ELF-1 (cell line): ENCODE data around the gene TUBAL3.
"Not testable (repeated sequence)": the region's sequence is repeated elsewhere in the genome, so short reads cannot be mapped to it uniquely, and the experiment has no call there.

Source experiments
- DNase-seq: peaks from one replicate; pipeline ENCODE4 v3.0.0-alpha.2; 2016; ENCODE audit warnings: low read depth, low spot score

The TUBAL3 gene

DNA sequence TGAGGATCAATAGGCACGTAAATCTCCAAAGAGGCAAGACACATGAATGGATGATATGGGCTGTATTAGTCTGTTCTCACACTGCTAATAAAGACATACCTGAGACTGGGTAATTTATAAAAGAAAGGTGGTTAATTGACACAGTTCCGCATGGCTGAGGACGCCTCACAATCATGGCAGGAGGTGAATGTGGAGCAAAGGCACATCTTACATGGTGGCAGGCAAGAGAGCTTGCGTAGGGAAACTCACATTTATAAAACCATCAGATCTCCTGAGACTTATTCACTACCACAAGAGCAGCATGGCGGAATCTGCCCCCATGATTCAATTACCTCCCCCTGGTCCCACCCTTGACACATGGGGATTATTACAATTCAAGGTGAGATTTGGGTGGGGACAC is 25.4 kb downstream of the TUBAL3 start:
- DNase-seq, result not testable (repeated sequence)

DNA sequence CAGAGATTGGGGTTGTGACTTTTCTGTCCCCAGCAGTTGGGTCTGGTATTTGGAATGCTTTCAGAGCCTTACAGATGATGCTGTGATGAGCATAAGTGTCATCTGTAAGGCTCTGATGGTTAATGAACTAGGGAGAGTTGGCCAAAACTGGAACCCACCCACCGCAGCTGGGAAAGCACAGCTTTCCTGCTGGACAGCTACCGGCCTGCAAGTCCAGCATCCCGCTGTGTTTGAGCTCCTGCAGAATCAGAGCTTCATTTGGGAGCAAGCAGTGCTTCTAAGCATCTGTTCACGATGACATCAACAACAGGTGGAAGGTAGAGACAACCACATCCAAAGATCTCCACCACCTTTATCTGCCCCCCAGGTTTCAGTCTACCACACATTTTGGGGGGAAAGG is 28.2 kb downstream of the TUBAL3 start:
- no peak for DNase-seq

DNA sequence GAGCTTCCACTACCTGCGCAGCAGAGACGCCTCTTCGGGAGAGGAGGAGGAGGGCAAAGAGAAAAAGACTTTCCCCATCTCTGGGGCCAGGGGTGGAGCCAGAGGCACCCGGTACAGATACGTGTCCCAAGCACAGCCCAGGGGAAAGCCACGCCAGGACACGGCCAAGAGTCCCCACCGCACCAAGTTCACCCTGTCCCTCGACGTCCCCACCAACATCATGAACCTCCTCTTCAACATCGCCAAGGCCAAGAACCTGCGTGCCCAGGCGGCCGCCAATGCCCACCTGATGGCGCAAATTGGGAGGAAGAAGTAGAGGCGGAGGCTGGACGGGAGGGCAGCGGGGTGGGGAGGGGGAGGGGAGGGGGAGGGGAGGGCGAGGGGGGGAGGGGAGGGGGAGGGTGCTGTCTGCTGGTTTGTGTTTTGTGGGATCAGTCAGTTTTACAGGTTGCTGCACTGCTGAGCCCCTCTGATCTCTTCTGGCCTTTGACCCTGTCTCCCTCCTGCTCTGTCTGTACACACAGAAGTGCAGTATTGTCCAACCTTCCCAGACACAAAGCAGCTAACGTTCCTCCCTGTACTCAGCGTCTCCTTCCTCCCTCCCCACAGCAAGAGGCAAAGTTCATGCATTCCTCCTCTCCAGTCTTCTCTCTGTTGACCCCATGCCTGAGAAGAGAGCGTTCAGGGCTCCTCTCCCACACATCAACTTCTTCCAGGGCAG is 30.6 kb downstream of the TUBAL3 start:
- no peak for DNase-seq

DNA sequence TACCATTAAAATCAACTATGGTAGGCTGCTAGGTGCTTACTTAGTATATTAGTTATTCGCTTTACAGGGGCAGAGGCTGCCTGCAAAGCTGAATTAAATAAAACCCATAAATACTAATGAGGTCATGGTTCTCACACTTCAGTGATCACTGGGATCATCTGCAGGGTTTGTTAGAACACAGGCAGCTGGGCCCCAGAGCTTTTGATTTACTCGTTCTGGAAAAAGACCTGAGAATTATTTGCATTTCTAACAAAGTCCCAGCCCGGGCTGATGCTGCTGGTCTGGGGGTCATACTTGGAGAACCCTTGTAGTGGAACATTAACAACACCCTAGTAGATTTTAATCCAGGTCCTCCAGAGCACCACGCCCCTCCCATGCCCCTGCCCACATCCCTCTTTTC is 31.3 kb downstream of the TUBAL3 start:
- no peak for DNase-seq

DNA sequence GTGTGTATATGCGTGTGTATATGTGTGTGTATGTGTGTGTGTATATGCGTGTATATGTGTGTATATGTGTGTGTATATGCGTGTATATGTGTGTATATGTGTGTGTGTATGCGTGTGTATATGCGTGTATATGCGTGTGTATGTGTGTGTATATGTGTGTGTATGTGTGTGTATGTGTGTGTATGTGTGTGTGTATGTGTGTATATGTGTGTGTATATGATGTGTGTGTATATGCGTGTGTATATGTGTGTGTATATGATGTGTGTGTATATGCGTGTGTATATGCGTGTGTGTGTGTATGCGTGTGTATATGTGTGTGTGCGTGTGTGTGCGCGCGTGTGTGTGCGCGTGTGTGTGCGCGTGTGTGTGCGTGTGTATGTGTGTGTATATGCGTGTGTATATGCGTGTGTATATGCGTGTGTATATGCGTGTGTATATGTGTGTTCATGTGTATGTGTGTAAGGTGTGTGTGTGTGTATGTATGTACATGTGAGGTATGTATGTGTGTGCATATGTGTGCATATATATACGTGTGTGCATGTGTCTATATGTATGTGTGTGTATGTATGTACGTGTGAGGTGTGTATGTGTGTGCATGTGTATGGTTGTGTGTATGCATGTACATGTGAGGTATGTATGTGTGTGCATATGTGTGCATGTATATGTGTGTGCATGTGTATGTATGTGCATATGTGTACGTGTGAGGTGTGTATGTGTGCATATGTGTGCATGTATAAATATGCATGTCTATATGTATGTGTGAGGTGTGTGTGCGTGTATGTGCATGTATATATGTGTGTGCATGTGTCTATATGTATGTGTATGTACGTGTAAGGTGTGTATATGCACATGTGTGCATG is 33.9 kb downstream of the TUBAL3 start:
- no peak for DNase-seq

DNA sequence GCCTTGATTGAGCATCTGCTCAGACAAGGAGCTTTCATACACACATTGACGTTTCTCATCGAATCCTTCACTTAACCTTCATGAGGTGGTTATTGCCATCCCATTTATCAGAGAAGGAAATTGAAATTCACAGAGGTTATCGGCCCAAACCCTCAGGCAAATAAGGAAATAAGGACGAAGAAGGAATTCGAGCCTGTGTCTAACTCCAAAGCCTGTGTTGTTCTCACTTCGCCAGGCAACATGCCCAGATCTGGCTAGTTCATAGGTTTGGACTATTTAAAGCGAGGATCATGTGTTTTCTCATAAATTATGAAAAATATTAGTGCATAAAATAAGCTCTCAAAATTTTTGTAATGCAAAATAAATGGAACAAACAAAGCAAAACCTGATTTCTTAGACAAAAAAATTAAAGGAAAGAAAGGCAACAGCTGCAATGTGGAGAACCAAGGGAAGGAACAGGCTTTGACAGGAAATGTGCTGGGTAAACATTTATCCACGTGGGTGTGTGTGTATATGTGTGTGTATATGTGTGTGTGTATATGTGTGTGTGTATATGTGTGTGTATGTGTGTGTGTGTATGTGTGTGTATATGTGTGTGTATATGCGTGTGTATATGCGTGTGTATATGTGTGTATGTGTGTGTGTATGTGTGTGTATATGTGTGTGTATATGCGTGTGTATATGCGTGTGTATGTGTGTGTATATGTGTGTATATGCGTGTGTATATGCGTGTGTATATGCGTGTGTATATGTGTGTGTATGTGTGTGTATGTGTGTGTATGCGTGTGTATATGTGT is 35.1 kb downstream of the TUBAL3 start:
- no peak for DNase-seq

DNA sequence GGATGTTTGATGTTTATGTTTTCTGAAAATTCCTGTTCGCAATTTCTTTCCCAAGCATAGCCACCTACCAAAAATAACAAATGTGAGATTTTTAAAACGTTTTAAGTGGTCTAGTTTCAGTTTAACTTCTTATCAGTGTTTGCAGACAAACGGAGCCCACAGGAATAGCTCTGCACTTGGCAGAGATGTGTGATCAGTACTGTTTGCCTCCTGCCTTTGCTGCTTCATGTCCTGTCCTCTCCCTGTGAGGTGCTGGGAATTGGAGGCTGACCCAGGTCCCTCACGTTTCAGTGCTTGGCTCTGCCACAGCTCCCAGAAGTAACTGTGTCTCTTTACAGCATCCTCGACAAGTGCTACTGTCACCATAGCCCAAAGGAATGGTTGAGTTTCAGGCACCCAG is 38.7 kb downstream of the TUBAL3 start:
- no peak for DNase-seq

DNA sequence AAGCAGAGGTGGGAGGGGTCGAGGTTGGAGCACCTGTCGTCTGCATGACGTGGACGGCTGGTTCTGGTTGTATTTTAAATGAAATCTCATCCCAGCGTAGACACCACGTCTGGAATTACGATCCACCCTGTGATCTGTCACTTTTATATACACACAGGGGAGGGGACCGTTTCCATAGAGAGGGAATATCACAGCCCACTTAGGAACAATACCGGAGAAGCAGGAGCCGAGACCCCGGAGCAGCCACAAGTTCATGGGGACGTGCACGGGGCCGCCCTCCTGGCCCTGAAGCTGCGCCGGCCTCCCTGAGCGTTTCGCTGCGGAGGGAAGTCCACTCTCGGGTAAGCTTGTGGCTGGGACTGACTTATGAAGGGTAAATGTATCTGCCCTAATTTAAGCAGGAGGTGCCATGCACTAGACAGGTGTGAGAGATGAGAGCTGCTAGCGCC is 39.7 kb downstream of the TUBAL3 start, which contains the start of gene UCN3:
Gene UCN3 (plus strand): TSS at position 77 of the 449 bp plus-strand sequence. CDS start 8,755 bp downstream, outside the sequence.
- DNase-seq, result no peak

DNA sequence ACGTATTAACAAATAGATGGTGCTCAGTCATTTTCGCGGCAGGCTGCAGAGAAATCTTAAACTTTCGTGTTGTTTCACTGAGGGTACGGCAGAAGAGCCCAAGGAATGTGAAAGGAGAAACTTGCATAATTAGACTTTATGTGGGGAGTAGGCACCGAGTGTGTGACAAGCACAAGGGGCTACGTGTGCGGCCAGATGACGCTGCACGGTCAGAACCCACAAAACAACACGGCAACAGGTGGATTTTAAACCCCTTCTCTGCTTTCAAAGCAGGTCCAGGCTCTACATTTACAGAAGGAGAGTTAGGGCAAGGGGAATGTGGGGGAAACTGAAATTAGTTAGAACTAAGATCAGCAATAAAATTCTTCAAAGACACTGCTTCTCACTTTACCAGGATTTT is 40.3 kb downstream of the TUBAL3 start:
- no peak for DNase-seq

DNA sequence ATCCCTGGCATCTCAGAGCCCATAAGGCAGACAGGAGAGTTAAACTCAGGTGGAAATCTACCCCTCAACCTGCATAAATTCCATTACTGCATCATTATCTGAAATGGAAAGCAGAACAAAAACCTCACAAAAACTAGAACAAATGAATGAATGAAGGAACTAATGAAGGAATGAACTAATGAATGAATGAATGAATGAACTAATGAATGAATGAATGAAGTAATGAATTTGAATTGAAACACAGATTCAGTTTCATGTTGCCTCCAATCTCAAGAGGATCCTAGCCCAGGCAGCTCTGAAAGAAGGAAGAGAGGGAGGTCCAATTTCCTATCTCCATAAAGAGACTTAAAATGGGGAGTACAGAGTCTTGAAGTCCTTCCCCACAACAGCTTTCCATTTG is 41.8 kb downstream of the TUBAL3 start:
- DNase-seq, result no peak

DNA sequence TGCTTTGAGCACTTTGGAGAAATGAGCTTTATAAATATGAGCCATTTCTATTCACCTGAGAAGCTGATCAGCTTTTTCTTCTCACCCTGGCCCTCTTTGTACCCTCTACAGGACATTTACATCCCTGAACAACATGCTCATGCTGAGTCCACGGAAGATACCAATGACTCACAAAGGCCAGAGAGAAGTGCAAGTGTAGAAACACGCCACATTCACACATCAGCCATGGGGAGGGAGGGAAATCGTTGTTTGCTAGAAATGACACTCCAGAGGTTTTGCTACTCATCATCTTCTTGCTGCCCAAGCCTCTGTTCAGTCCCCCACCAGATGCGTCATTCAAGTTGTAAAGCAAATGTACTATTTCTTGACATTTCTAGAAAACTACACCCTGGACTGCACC is 42.7 kb downstream of the TUBAL3 start:
- no peak for DNase-seq

DNA sequence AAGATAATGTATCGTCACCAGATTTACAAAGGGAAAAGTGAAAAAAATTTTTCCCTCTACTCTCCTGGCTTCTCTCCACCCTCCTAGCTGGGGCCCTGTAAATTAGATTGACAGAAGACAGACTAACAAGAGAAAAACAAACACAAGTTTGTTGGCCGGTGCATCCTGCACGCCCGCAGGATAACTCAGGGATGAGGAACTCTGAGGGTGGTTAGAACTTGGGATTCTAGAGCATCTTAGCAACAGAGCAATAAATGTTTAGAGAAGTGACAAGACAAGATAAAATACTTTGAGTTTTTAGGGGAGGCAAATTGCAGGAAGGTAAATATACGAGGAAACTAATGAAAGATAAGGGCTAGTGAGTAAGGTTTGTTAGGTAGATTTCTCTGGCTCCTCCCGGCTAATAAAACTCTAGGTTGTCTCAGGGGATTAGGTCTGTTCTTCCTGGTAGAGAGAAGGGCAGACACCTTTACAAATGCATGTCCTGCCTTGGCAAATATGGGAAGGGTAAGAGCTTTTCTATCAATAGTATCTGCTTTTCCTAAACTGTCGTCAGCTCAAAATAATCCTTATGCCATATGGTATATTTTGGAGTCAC is 44.2 kb downstream of the TUBAL3 start:
- DNase-seq, result no peak

DNA sequence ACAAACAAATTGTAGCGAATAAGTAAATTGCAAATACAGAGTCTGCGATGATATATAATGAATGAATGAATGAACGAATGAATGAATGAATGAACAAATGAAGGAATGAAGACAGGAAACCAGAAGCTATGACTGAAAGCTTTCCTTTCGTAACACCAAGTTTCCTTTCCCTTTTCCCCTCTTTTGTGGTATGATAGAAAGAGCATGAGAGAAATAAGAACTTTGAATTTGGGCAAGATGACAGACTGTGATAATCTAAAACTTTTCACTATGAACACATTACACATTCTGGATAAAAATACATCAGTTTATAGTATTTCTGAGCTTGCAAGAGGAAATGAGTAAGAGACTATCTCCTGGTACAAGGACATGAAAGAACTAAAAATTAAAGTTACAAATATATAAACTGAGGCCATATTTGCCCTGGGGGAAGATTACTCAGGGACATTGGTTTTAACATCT is 48.3 kb downstream of the TUBAL3 start:
- DNase-seq, result no peak

DNA sequence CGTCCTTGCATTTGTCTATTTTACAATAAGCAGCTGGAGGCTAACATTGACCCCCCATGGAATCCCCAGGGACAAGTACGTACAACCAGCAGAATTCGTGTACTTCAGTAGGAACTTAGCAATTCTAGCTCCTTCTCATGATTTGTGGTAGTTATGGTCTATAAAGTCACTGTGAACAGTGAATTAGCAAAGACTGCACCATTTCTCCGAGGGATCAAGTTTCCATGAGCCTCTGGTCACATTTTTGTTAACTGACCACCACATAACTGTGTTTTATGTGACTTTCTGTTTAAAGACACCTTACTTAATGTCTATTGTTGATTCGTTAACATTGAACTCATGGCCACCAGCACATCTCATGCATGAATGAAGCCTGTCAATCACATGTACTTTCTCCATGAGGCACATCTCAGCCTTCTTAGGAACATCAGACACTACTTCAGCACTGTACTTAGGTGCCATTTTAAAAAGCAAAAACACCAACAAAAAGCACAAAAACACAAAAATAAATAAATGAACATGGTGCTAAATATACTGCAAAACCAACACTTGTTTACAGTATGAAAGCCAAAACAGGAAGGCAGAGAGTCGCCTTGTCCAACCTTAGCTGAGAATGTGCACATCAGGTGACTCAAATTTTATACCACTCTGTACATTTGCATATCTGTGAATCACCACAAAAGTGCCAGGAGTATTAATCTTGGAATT is 48.9 kb downstream of the TUBAL3 start:
- DNase-seq, result no peak

DNA sequence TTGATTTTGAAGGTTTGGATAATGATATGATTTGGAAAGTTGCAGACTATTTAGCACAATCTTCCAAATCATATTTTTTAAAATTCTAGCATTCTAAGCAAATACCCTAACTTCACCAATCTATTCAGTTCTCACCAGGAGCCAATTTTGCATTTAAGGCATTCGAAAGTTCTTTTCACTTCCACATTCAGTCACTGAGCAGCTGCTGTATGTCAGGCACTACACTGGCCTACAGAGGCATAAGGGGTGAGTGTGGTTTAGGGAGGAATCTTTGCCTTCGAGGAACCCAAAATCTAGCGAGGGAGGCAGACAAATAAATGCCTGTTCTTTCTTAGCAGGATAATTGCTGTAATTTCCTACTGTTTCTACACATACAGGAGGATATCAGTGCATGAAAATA is 50.6 kb downstream of the TUBAL3 start:
- DNase-seq, result no peak

DNA sequence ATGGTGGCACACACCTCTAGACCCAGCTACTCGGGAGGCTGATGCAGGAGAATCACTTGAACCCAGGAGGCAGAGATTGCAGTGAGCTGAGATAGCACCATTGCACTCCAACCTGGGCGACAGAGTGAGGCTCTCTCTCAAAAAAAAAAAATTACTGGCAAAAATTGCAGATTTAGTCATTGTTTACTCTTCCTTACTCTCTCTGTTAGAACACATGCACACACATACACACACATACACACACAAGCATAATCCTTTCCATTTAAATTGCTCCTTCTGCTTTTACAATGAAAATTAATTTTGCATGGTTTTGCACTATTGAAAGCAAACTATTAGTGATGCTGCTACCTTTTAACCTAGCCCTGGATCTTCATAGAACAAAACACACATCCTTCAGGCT is 55.3 kb downstream of the TUBAL3 start:
- no peak for DNase-seq

DNA sequence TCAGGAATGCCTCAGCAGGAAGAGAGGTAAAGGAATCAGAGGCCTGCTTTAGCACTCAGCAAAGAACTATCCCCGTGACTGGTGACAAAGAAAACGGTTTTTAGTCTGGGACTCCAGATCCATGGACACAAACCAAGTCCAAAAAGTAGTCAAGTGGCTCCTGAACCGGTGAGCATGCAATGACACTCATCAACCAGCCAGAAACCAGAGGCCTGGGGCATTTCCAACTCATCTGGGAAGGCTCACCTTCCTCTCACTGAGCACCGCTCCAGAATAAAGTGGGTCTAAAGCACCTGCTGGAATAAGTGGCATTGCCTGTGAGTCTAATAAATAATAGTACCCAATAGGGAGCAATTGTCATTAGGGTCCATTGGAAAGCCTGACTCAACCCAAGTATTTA is 57.7 kb downstream of the TUBAL3 start:
- no peak for DNase-seq

DNA sequence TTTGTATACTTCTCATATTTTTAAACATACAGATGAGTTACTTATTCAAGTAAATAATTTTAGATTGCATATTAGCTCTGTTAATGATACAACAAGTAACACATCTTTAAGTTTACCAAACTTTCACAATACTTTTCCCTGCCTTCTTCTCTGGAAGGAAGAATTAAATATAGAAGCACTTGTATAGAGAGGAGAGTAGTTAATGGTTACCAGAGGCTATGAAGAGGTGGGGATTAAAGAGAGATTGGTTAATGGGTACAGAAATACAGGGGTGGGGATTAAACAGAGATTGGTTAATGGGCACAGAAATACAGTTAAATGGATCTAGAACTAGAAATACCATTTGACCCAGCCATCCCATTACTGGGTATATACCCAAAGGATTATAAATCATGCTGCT is 59.9 kb downstream of the TUBAL3 start:
- no peak for DNase-seq

DNA sequence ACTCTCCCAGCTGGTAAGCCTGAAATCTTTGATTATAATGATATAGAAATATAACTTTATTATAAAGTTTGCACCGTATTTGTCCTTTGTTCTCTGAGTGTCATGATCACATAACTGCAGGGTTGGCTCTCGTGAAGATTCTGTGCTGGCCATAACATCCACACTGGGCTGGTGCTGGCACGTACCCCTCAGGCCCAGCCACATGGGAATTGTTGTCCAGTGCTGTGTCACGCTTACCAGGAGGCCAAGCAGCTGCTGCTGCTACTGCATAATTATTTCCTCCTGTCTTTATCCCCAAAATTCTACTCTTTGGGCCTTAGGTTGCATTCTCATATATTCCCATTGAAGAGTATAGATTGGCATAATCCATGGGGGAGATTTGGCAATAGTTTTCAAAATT is 60.6 kb downstream of the TUBAL3 start:
- no peak for DNase-seq

DNA sequence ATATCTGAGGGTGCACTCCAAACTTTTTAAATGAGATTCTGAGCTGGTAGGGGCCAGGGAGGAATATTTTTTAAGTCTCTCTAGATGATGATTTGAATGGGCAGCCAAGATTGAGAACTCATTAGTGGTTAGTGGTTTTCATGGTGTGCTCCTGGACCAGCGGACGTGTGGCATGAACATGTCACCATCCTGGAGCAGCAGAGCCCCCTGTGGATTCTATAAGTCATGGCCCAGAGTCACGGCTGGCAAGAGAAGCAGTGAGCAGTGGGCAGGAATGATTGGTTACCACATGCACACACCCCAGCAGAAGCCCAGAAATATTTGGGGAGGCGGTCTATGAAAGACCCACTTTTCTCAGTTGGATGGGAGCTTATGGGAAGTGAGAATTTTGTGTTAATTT is 61.1 kb downstream of the TUBAL3 start:
- no peak for DNase-seq
